PC-3 (cell line): ENCODE measurements around the gene NME7. TPM values are rescaled to one million over a fixed set of nuclear protein-coding genes. Genes with fewer than 3 reads are reported as not detected.
A peak's percentile ranks its signal among the peaks of the same experiment; 100 is the strongest.

Source experiments
- ATAC-seq: fragments of 200-7000 bp; cut with Tn5 transposase; 2 replicates; pipeline ENCODE4 v1.9.1; 2020; ENCODE audit warnings: mild to moderate bottlenecking, moderate library complexity
- BruUV-seq: library from RNA; stranded (reverse); fragments of 400-500 nt; replicated peaks from 2 replicates; lab custom pipeline; 2021; lab: Mats Ljungman, UMichigan
- CTCF ChIA-PET: fragments of 300-600 bp; sonication (Branson Sonifier 250); formaldehyde crosslinking; loops from one replicate; lab custom pipeline; 2022; ENCODE audit warnings: antibody characterized with exemption; lab: Charles Lee
- POLR2A ChIA-PET: fragments of 300-600 bp; sonication (Branson Sonifier 250); formaldehyde crosslinking; loops from one replicate; lab custom pipeline; 2022; ENCODE audit warnings: antibody characterized with exemption; ENCODE audit not compliant: unreplicated experiment; lab: Charles Lee
- DNase-seq: peaks from one replicate; pipeline ENCODE4 v3.0.0-alpha.2; 2015
- H2AFZ ChIP-seq: fragments of 300-600 bp; sonication (generic); 2 replicates; pipeline ENCODE4 v1.6.0; 2016; ENCODE audit warnings: antibody characterized with exemption, low read length
- H3F3A ChIP-seq: fragments of 300-600 bp; sonication (generic); one replicate; pipeline ENCODE4 v1.6.0; 2017; ENCODE audit warnings: antibody characterized with exemption, low read length, control low read depth, mild to moderate bottlenecking; ENCODE audit not compliant: unreplicated experiment
- H3K27ac ChIP-seq: fragments of 300-600 bp; sonication (generic); 2 replicates; pipeline ENCODE4 v1.5.1; 2016; ENCODE audit warnings: mild to moderate bottlenecking, low read length
- H3K27me3 ChIP-seq: fragments of 300-600 bp; sonication (generic); 2 replicates; pipeline ENCODE4 v1.6.1; 2016; ENCODE audit warnings: low read length, mixed read lengths
- H3K36me3 ChIP-seq: fragments of 300-600 bp; sonication (generic); 2 replicates; pipeline ENCODE4 v1.6.1; 2016; ENCODE audit warnings: low read depth, mixed run types, low read length, mixed read lengths
- H3K4me1 ChIP-seq: fragments of 300-600 bp; sonication (generic); 2 replicates; pipeline ENCODE4 v1.5.1; 2016; ENCODE audit warnings: low read length; ENCODE audit not compliant: insufficient read depth
- H3K4me2 ChIP-seq: fragments of 300-600 bp; sonication (generic); 2 replicates; pipeline ENCODE4 v1.6.0; 2016; ENCODE audit warnings: low read length
- H3K4me3 ChIP-seq: fragments of 300-600 bp; sonication (generic); 2 replicates; pipeline ENCODE4 v1.5.1; 2016; ENCODE audit warnings: mild to moderate bottlenecking, low read length, mixed read lengths
- H3K79me2 ChIP-seq: fragments of 300-600 bp; sonication (generic); 2 replicates; pipeline ENCODE4 v1.6.1; 2017; ENCODE audit warnings: low read length, mixed read lengths
- H3K9ac ChIP-seq: fragments of 300-600 bp; sonication (generic); 2 replicates; pipeline ENCODE4 v1.6.0; 2016; ENCODE audit warnings: mild to moderate bottlenecking, low read length
- H3K9me2 ChIP-seq: fragments of 300-600 bp; sonication (generic); replicated peaks from 2 replicates; pipeline ENCODE4 v1.6.1; 2016; ENCODE audit warnings: mixed run types, low read length, mixed read lengths
- H3K9me3 ChIP-seq: fragments of 300-600 bp; sonication (generic); 2 replicates; pipeline ENCODE4 v1.6.1; 2016; ENCODE audit warnings: low read length, mixed read lengths
- H4K20me1 ChIP-seq: fragments of 300-600 bp; sonication (generic); 2 replicates; pipeline ENCODE4 v1.6.1; 2016; ENCODE audit warnings: low read length, mixed read lengths
- CTCF ChIP-seq: fragments of 300-600 bp; sonication (generic); conservative IDR thresholded peaks from 2 replicates; pipeline ENCODE4 v1.5.1; 2017; ENCODE audit warnings: antibody characterized with exemption, low read depth, mild to moderate bottlenecking, low read length
- EZH2 ChIP-seq: fragments of 300-600 bp; sonication (generic); IDR thresholded peaks from one replicate; pipeline ENCODE4 v1.6.1; 2017; ENCODE audit warnings: antibody characterized with exemption, mild to moderate bottlenecking, low read length; ENCODE audit not compliant: unreplicated experiment
- EZH2phosphoT487 ChIP-seq: fragments of 300-600 bp; sonication (generic); IDR thresholded peaks from 2 replicates; pipeline ENCODE4 v1.6.1; 2018; ENCODE audit warnings: mild to moderate bottlenecking, antibody characterized with exemption, low read length, borderline replicate concordance
- intact Hi-C: fragments of 100-400 bp; cut with micrococcal nuclease; formaldehyde crosslinking; loops from 2 replicates; pipeline ENCODE4 v1.9.0; 2023
- total RNA-seq: library from RNA; depleted of rRNA; stranded (reverse); fragments of >200 nt; gene quantifications from 2 replicates; pipeline ENCODE4 v1.2.3, GENCODE V29; 2014

NME7 gene
- total RNA-seq, 1 experiment from 2014 or later, result 18.9 TPM

GRCh38 chr1:169371404-169371803 is 3.8 kb upstream of the NME7 start:
- Histone ChIP-seq H3K9me2 (no peaks in the 10 kb centered on the region), H2AFZ (no peak overlapping the region), H3K36me3 (peaks cover 46% of the 10 kb centered on the region), H3K9ac (no peak overlapping the region), H3K4me3 (no peak overlapping the region), H3K27me3 (no peaks in the 10 kb centered on the region), H3K79me2 (peaks cover 71% of the 10 kb centered on the region), H3F3A (no peaks in the 10 kb centered on the region), H3K27ac (no peak overlapping the region), H3K4me2 (no peak overlapping the region), H3K9me3 (no peaks in the 10 kb centered on the region), H4K20me1 (no peaks in the 10 kb centered on the region), H3K4me1 (peaks cover 18% of the 10 kb centered on the region)
- intact Hi-C loops, result no loop called here
- no TSS peak for BruUV-seq
- no peak for ATAC-seq
- POLR2A ChIA-PET, result no interaction called here
- DNase-seq, result no peak
- CTCF ChIA-PET, result no interaction called here
- TF ChIP-seq EZH2phosphoT487 (no peak), EZH2 (no peak), CTCF (no peak)

- TF ChIP-seq CTCF, result no peak
- TF ChIP-seq EZH2, result no peak
- no peak for TF ChIP-seq EZH2phosphoT487
- Histone ChIP-seq H4K20me1 (no peaks in the 10 kb centered on the region), H3K27me3 (no peaks in the 10 kb centered on the region), H3K9ac (peak overlapping the region; percentile 84), H3K4me1 (peaks cover 41% of the 10 kb centered on the region), H2AFZ (peak overlapping the region; percentile 79), H3K9me2 (no peaks in the 10 kb centered on the region), H3K79me2 (peaks cover 76% of the 10 kb centered on the region), H3K36me3 (peaks cover 35% of the 10 kb centered on the region), H3F3A (peaks cover 18% of the 10 kb centered on the region), H3K4me3 (peak overlapping the region; percentile 92), H3K9me3 (peaks cover 4% of the 10 kb centered on the region), H3K27ac (peak overlapping the region; percentile 87), H3K4me2 (peak overlapping the region; percentile 88)
- CTCF ChIA-PET, result no interaction called here
- intact Hi-C loops, result loop anchor here (5.0 kb wide), 5 partner anchors 119 to 741 kb away; partner anchors contain the start of genes ATP1B1 and SLC19A2
- TSS peak; percentile 66 for BruUV-seq
- DNase-seq (peak; percentile 32), ATAC-seq (peak; percentile 4)
- POLR2A ChIA-PET, result interaction anchor here (0.6 kb wide), 1 partner anchor 75 kb away, joined by 5 read pairs; no protein-coding TSS in a partner anchor
Measured at GRCh38 chr1:169368406-169368769, 791 bp upstream of the NME7 start.

- ATAC-seq, result peak; percentile 4
- H3K4me1 ChIP-seq, result peaks cover 52% of the 10 kb centered on the region
- TF ChIP-seq EZH2 (no peak), EZH2phosphoT487 (no peak), CTCF (no peak)
- H3F3A ChIP-seq, result peaks cover 19% of the 10 kb centered on the region
- H3K79me2 ChIP-seq, result peaks cover 69% of the 10 kb centered on the region
- H3K9ac ChIP-seq, result peak overlapping the region; percentile 84
- no peaks in the 10 kb centered on the region for H3K9me2 ChIP-seq
- peaks cover 24% of the 10 kb centered on the region for H3K36me3 ChIP-seq
- peaks cover 4% of the 10 kb centered on the region for H3K9me3 ChIP-seq
- peak overlapping the region; percentile 88 for H3K4me2 ChIP-seq
- H3K27me3 ChIP-seq, result no peaks in the 10 kb centered on the region
- no peak for DNase-seq
- BruUV-seq, result TSS peak; percentile 80
- H3K27ac ChIP-seq, result peak overlapping the region; percentile 87
- ChIA-PET POLR2A (no interaction called here), CTCF (no interaction called here)
- H4K20me1 ChIP-seq, result no peaks in the 10 kb centered on the region
- H2AFZ ChIP-seq, result peak overlapping the region; percentile 79
- intact Hi-C loops, result loop anchor here (5.0 kb wide), 5 partner anchors 120 to 740 kb away; partner anchors contain the start of genes ATP1B1 and SLC19A2
- peak overlapping the region; percentile 92 for H3K4me3 ChIP-seq
Measured at GRCh38 chr1:169367096-169367685, 406 bp downstream of the NME7 start.
